Skeletal muscle cell (primary cell): ENCODE results near the gene IL10RA.

Source experiments
- DNase-seq: peaks from one replicate; pipeline ENCODE4 v3.0.0-alpha.2; 2010; ENCODE audit warnings: low read depth
- H3K4me3 ChIP-seq: 2 replicates; pipeline ENCODE4 v1.5.1; 2011; ENCODE audit warnings: low read depth, mild to moderate bottlenecking, control low read depth, low read length, moderate library complexity

IL10RA gene

DNA sequence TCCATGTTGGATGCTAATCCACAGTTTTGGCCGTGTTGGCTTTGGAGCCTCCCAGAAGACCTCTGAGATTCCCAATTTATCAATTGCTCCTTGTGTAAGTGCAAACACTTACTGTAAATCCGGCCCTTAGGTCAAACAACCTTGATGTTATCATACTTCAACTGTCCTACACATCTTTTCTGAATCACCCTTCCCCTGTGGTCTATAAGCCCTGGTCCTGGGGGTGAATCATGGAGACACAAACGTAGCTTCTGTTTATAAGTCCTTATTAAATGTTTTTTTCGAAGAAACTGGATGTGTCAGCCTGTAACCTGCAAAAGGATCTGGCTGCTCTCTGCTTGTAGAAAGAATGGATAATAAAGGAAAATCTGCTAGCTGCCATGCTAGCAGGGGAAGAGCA is 1.7 kb upstream of the IL10RA start:
- H3K4me3 ChIP-seq: no peak overlapping the region
- no peak for DNase-seq

DNA sequence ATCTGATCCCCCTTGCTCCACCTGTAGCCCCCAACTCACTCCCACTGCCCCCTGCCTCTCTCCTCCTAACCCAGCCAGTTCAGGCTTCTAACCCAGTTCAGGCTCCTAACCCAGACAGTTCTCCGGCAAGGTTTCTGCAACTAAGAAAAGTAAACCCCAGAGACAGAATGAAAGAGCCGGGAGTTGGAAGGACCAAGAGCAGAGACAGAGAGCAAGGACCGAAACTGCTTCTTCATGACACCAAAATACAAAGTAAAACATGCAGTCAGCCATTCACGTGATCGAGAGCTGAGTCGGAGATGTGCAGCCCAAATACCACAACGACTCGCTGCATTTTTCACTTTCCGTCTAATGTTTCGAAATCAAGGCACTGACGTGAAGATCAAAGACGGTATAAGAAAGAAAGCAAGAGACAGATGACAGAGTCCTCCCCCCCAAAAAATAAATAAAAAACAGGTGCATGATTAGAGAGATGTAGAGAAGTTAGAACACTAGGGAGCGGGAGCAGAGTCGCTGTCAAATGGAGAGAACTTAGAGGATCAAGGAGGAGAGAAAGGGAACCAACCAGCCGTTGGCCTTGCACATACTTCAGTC is 884 bp downstream of the IL10RA start:
- H3K4me3 ChIP-seq: no peak overlapping the region

DNA sequence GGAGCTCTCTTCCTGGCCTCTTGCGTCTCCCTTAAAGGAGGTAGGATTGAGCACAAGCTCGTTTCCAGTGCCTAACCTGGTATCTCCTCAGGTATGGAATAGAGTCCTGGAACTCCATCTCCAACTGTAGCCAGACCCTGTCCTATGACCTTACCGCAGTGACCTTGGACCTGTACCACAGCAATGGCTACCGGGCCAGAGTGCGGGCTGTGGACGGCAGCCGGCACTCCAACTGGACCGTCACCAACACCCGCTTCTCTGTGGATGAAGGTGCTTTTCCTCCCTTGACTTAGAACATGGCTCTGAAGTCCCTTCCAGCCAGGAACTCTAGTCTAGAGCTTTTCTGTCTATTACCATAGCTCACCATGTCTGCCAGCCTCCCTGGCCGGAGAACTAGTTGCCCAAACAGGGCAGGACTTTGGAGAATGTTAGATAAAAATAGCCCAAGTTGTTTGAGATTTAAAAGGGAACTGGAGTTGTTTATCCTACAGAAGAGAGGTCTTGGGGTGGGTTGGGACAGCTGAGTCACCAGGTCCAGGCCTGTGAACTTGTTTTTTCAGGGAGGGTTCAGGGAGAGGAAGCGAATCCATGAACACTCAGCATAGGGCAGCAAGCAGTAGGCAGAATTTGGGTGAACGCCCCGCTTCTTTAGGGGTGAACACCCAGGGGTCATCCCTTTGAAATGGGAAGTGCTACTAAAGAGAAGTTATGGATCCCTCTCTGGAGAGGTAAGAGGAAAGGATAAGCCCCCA is 3.3 kb downstream of the IL10RA start:
- H3K4me3 ChIP-seq: no peak overlapping the region
- no peak for DNase-seq

More for the DNA sequence above, 884 bp downstream of the IL10RA start:
- no peak for DNase-seq

DNA sequence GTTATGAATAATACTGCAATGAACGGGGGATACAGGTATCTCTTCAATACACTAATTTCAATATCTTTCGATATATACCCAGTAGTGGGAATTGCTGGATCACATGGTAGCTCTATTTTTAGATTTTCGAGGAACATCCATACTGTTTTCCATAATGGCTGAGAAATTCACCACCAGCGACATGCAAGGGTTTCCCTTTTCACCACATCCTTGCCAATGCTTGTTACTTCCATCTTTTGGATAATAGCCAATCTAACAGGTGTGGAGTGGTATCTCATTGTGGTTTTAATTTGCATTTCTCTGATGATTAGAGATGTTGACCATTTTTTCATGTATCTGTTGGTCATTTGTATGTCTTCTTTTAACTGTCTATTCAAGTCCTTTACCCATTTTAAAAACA is 5.9 kb downstream of the IL10RA start:
- no peak overlapping the region for H3K4me3 ChIP-seq
- no peak for DNase-seq

GRCh38 chr11:117992620-117993019 is 6.4 kb downstream of the IL10RA start:
- no peak overlapping the region for H3K4me3 ChIP-seq
- DNase-seq: no peak

GRCh38 chr11:117993988-117994745 is 8.0 kb downstream of the IL10RA start:
- H3K4me3 ChIP-seq: no peak overlapping the region
- DNase-seq: no peak

DNA sequence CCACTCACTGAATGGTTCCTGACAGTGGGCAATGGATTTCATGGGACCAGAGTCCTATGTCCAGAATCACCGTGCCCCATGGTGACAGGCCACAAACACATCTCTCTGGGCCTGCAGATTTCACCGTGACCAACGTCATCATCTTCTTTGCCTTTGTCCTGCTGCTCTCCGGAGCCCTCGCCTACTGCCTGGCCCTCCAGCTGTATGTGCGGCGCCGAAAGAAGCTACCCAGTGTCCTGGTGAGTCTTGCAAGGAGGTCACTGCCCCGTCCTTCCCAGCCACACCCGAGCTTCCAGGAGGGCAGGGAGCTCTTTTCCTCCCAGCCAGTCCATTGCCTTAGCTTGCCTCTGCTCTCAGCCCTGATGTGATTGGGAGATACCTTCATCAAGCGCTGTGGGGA is 9.3 kb downstream of the IL10RA start:
- no peak for DNase-seq
- no peak overlapping the region for H3K4me3 ChIP-seq

DNA sequence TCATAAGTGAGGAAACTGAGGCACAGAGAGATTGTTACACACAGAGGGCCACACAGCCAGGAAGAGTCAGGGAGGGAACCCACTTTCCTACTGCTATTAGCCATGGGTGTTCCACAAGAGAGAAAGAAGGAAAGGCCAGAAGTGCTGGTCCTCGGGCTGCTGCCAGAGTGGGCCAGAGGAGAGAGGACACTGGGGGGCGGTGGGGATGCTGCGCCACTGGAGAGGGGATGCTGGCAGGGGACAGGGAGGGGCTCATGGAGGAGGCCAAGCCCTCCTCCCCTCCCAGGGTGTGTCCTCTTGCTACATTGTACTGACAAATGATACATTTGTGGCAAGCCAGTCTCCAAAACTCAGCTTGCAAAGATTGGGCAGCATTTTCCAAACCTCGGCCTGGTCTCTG is 9.9 kb downstream of the IL10RA start:
- no peak for DNase-seq
- H3K4me3 ChIP-seq: no peak overlapping the region

GRCh38 chr11:117997406-117997805 is 11.2 kb downstream of the IL10RA start:
- no peak for DNase-seq
- H3K4me3 ChIP-seq: no peak overlapping the region

GRCh38 chr11:117997823-117998579 is 11.8 kb downstream of the IL10RA start:
- H3K4me3 ChIP-seq: no peak overlapping the region
- no peak for DNase-seq

DNA sequence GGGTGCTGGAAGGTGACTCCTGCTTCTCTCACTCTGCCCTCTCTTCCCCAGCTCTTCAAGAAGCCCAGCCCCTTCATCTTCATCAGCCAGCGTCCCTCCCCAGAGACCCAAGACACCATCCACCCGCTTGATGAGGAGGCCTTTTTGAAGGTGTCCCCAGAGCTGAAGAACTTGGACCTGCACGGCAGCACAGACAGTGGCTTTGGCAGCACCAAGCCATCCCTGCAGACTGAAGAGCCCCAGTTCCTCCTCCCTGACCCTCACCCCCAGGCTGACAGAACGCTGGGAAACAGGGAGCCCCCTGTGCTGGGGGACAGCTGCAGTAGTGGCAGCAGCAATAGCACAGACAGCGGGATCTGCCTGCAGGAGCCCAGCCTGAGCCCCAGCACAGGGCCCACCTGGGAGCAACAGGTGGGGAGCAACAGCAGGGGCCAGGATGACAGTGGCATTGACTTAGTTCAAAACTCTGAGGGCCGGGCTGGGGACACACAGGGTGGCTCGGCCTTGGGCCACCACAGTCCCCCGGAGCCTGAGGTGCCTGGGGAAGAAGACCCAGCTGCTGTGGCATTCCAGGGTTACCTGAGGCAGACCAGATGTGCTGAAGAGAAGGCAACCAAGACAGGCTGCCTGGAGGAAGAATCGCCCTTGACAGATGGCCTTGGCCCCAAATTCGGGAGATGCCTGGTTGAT is 12.6 kb downstream of the IL10RA start:
- no peak for DNase-seq
- no peak overlapping the region for H3K4me3 ChIP-seq

DNA sequence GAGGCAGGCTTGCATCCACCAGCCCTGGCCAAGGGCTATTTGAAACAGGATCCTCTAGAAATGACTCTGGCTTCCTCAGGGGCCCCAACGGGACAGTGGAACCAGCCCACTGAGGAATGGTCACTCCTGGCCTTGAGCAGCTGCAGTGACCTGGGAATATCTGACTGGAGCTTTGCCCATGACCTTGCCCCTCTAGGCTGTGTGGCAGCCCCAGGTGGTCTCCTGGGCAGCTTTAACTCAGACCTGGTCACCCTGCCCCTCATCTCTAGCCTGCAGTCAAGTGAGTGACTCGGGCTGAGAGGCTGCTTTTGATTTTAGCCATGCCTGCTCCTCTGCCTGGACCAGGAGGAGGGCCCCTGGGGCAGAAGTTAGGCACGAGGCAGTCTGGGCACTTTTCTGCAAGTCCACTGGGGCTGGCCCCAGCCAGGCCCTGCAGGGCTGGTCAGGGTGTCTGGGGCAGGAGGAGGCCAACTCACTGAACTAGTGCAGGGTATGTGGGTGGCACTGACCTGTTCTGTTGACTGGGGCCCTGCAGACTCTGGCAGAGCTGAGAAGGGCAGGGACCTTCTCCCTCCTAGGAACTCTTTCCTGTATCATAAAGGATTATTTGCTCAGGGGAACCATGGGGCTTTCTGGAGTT is 13.3 kb downstream of the IL10RA start:
- DNase-seq: no peak
- H3K4me3 ChIP-seq: no peak overlapping the region

GRCh38 chr11:118000067-118000849 is 14.1 kb downstream of the IL10RA start:
- H3K4me3 ChIP-seq: no peak overlapping the region
- no peak for DNase-seq

- no peak overlapping the region for H3K4me3 ChIP-seq
- no peak for DNase-seq
Observed at GRCh38 chr11:118000850-118001228, 14.6 kb downstream of the IL10RA start.

GRCh38 chr11:118001494-118001971 is 15.3 kb downstream of the IL10RA start:
- H3K4me3 ChIP-seq: no peak overlapping the region
- no peak for DNase-seq

DNA sequence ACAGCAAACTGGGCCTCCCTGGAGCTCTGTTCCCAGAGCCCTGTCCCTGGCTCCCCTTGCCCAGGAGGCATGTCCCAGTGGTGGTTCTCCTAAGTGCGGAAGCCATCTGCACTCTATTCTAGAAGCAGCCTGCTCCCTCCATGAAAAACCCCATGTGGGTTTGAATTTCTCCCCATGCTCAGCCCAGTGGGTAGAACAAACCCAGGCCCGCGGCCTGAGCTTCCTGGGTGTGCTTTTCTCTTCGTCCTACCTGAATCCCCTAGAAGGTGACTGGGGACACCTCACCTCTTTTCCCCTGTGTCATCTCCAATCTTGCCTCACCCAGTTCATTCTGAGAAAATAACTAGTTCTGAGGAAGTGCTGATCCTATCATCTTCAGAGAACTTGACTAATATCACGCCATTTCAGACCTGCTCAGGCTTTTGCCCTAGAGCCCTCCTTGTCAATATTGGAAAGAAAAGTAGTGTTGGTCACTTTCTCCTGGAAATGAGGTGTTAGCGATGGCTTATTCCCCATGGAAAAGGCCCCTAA is 15.9 kb downstream of the IL10RA start:
- no peak for DNase-seq
- H3K4me3 ChIP-seq: no peak overlapping the region

DNA sequence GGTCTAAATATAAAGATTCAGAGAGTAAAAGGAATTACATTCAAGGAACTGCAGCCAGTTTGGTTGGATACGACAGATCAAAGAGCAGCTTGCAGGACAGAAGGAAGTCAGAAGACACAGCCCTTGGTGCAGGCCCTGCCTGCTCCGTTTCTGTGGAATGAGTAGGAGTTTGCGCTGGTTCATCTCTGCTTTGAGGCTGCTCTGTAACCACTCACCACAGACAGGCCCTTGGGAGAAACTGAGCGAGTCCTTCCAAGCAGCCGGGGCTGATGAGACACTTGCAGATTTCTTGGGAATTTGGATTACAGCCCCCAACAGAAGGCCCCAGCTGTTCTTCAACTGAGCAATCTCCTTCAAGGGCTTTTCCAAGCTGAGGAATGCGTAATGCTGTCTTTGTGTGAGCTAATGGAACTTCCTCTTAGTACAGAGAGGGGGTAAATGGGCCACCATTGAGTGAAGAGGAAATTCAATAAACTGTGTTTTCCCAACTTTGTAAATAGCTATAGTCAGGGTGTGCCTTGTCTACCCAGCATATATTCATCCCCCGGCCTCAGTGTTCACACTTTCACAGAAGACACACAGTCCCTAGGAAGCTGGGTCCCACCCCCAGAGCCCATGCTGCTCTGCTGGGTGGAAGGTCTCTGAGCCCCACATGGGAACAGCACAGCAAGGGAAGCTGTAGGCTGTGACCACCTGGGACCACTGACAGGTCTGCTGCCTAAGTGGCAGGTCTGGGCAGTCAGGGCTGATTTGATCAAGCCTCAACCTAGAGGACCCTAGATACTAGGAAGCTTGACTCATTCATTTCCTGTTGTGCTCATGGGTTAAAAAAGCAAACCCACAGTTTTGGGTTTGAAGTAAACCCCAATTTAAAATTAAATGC is 16.6 kb downstream of the IL10RA start:
- DNase-seq: peak; percentile 10

More for the DNA sequence above, 16.6 kb downstream of the IL10RA start:
- no peak overlapping the region for H3K4me3 ChIP-seq
